ENCODE measurements around the gene PLXNA2.

DNA sequence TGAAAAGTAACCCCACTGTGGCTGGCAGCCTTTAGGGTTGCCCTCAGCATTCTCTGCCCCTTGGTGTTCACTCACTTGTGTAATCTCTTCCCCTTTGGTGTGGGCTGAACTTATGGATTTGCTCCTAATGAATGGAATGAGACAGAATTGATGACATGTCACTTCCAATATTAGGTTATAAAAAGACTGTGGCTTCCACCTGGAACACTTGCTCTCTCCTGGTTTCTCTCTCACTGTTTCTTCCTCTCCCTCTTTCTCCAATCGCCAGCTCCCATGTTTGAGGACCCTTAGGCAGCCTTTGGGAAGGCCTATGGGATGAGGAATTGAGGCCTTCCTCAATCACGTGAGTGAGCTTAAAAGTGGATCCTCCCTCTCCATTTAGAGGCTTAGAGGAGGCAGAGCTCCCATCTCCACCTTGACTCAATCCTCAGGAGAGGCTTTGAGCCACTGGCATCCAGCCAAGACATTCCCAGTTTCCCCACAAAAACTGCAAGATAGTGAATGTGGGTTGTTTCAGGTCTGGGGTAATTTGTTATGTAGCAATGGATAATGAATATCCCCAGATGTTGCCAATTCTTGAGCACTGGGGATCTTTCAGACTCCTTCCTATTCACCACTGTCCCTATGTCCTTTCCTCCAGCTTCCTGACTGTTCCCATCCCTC is 237.8 kb downstream of the PLXNA2 start:
- TF ChIP-seq GATA2 (IDR thresholded peaks at IDR 0.05; ENCODE audit: low read depth, low read length) = no peak
- no peak for TF ChIP-seq GATA3 (IDR thresholded peaks at IDR 0.05; ENCODE audit: low read depth, low read length)
